HG02623 (cell line): ENCODE data around the gene GPI.
"Not testable (repeated sequence)": the region's sequence is repeated elsewhere in the genome, so short reads cannot be mapped to it uniquely, and the experiment has no call there.

Experiments
- ATAC-seq: cut with Tn5 transposase; IDR thresholded peaks from one replicate; pipeline ENCODE4 v1.9.1; 2021; ENCODE audit warnings: moderate library complexity; ENCODE audit not compliant: unreplicated experiment

The GPI gene

GRCh38 chr19:34366738-34367623 is 2.0 kb downstream of the GPI start:
- ATAC-seq: no peak

GRCh38 chr19:34367624-34367957 is 2.6 kb downstream of the GPI start:
- ATAC-seq: no peak

- no peak for ATAC-seq
Observed at GRCh38 chr19:34368338-34368737, 3.3 kb downstream of the GPI start.

GRCh38 chr19:34369166-34369565 is 4.2 kb downstream of the GPI start:
- not testable (repeated sequence) for ATAC-seq

GRCh38 chr19:34370117-34370516 is 5.1 kb downstream of the GPI start:
- no peak for ATAC-seq

- no peak for ATAC-seq
Observed at GRCh38 chr19:34370983-34371382, 6.0 kb downstream of the GPI start.

GRCh38 chr19:34373601-34374288 is 8.7 kb downstream of the GPI start:
- ATAC-seq: no peak

- ATAC-seq: no peak
Observed at GRCh38 chr19:34375598-34375997, 10.6 kb downstream of the GPI start.

GRCh38 chr19:34380639-34381241 is 15.7 kb downstream of the GPI start:
- ATAC-seq: no peak

- no peak for ATAC-seq
Observed at GRCh38 chr19:34381399-34382251, 16.6 kb downstream of the GPI start.

- ATAC-seq: no peak
Observed at GRCh38 chr19:34382471-34382870, 17.5 kb downstream of the GPI start.

GRCh38 chr19:34383599-34383998 is 18.6 kb downstream of the GPI start:
- no peak for ATAC-seq

- no peak for ATAC-seq
Observed at GRCh38 chr19:34386645-34387445, 21.8 kb downstream of the GPI start.

GRCh38 chr19:34387446-34387810 is 22.4 kb downstream of the GPI start:
- no peak for ATAC-seq

GRCh38 chr19:34388745-34389144 is 23.7 kb downstream of the GPI start:
- not testable (repeated sequence) for ATAC-seq

GRCh38 chr19:34391813-34392212 is 26.8 kb downstream of the GPI start:
- ATAC-seq: no peak

GRCh38 chr19:34393031-34393430 is 28.0 kb downstream of the GPI start:
- ATAC-seq: no peak

GRCh38 chr19:34393629-34394028 is 28.6 kb downstream of the GPI start:
- no peak for ATAC-seq

GRCh38 chr19:34397853-34398252 is 32.9 kb downstream of the GPI start:
- ATAC-seq: no peak

GRCh38 chr19:34399886-34400285 is 34.9 kb downstream of the GPI start:
- ATAC-seq: no peak
